Sigmoid colon (tissue), 7 donors: Measurements from ENCODE around the gene SPOPL. TPM values are rescaled to one million over a fixed set of nuclear protein-coding genes. Genes with fewer than 3 reads are reported as not detected.

Experiments used
- DNase-seq: peaks from one replicate; pipeline ENCODE4 v3.0.0-alpha.2; 2019
- H3K27ac ChIP-seq, 4 donors: fragments of 200-600 bp; sonication (generic); one replicate each; pipeline ENCODE4 v1.5.1; 2016 to 2019; ENCODE audit warnings: mild to moderate bottlenecking in 1 of 4
- H3K27me3 ChIP-seq, 3 donors: fragments of 200-600 bp; sonication (generic); one replicate each; pipeline ENCODE4 v1.5.1; 2019; ENCODE audit warnings: mild to moderate bottlenecking in 1 of 3
- H3K36me3 ChIP-seq, 4 donors: fragments of 200-600 bp; sonication (generic); one replicate each; pipeline ENCODE4 v1.5.1; 2016 to 2019
- H3K4me1 ChIP-seq, 4 donors: fragments of 200-600 bp; sonication (generic); one replicate each; pipeline ENCODE4 v1.5.1; 2017 to 2019
- H3K4me3 ChIP-seq, 4 donors: fragments of 200-600 bp; sonication (generic); one replicate each; pipeline ENCODE4 v1.5.1; 2017 to 2019; ENCODE audit warnings: mild to moderate bottlenecking in 2 of 4, moderate library complexity in 1 of 4
- H3K9me3 ChIP-seq, 4 donors: fragments of 200-600 bp in 3 of 4; sonication (generic) in 3 of 4; one replicate each; pipeline versions ENCODE4 v1.5.1 to v1.6.1; 2013 to 2019
- EP300 ChIP-seq, 4 donors: sonication (generic); formaldehyde crosslinking; IDR thresholded peaks; one replicate each; pipeline ENCODE4 v1.6.1; 2017; ENCODE audit warnings: antibody characterized with exemption in 4 of 4
- POLR2A ChIP-seq, 2 donors: fragments of 450-650 bp; IDR thresholded peaks; one replicate each; pipeline ENCODE4 v1.6.1; 2016; ENCODE audit warnings: antibody characterized with exemption in 2 of 2, mild to moderate bottlenecking in 2 of 2, moderate library complexity in 2 of 2
- POLR2AphosphoS5 ChIP-seq, 4 donors: sonication (generic); formaldehyde crosslinking; IDR thresholded peaks; one replicate each; pipeline ENCODE4 v1.6.1; 2017; ENCODE audit warnings: antibody characterized with exemption in 4 of 4
- WGBS, 2 donors: extraction: QIAGEN DNeasy Blood & Tissue Kit; methylation state at CpG; one replicate each; pipeline ENCODE4 v1.1.7; 2013; 5-methylcytosine and 5-hydroxymethylcytosine counted together
- intact Hi-C: fragments of 100-400 bp; cut with DNase I; formaldehyde crosslinking; loops from one replicate; pipeline ENCODE4 v1.15.1; 2023
- polyA plus RNA-seq, 3 donors: library from polyadenylated mRNA; stranded (reverse); fragments of 200-250 nt; gene quantifications; one replicate each; pipeline ENCODE4 v1.2.3, GENCODE V29; 2013
- total RNA-seq, 4 donors: library from RNA; depleted of rRNA; stranded (reverse); fragments of >200 nt; gene quantifications; one replicate each; pipeline ENCODE4 v1.1.0, GENCODE V29; 2016
- TF ChIP-seq, protein P1 (sequence below), 4 experiments: fragments of 450-650 bp in 3 of 4; fragments of 200-600 bp in 1 of 4; IDR thresholded peaks; one replicate each; pipeline ENCODE4 v1.5.1; 2016 to 2019; ENCODE audit warnings: antibody characterized with exemption in 4 of 4, mild to moderate bottlenecking in 3 of 4, moderate library complexity in 2 of 4
- donor health status: healthy with polysubstance abuse.
- donor health status: Bipolar disorder and iron deficiency.
- donor health status: healthy.

Gene SPOPL
- total and polyA plus RNA-seq, 7 donors = 8.6 to 43.3 (median 29.1) TPM

- Histone ChIP-seq H3K4me1 (no peaks in the 10 kb centered on the region), H3K27ac (no peak overlapping the region), H3K9me3 (no peaks in the 10 kb centered on the region), H3K27me3 (no peaks in the 10 kb centered on the region), H3K36me3 (peaks cover 0 to 71% (median 11%) of the 10 kb centered on the region in 4 donors), H3K4me3 (no peak overlapping the region)
- DNase-seq = no peak
- intact Hi-C loops = no loop called here
- TF ChIP-seq, protein P1, sequence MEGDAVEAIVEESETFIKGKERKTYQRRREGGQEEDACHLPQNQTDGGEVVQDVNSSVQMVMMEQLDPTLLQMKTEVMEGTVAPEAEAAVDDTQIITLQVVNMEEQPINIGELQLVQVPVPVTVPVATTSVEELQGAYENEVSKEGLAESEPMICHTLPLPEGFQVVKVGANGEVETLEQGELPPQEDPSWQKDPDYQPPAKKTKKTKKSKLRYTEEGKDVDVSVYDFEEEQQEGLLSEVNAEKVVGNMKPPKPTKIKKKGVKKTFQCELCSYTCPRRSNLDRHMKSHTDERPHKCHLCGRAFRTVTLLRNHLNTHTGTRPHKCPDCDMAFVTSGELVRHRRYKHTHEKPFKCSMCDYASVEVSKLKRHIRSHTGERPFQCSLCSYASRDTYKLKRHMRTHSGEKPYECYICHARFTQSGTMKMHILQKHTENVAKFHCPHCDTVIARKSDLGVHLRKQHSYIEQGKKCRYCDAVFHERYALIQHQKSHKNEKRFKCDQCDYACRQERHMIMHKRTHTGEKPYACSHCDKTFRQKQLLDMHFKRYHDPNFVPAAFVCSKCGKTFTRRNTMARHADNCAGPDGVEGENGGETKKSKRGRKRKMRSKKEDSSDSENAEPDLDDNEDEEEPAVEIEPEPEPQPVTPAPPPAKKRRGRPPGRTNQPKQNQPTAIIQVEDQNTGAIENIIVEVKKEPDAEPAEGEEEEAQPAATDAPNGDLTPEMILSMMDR (IDR thresholded peaks at IDR 0.05) = no peak
- WGBS, 2 donors = 72 to 88% methylated on average over 5 of the region's 5 CpGs
Observed at GRCh38 chr2:138564586-138565229, 63.1 kb downstream of the SPOPL start.

GRCh38 chr2:138565230-138565598 is 63.6 kb downstream of the SPOPL start:
- Histone ChIP-seq H3K4me3 (no peak overlapping the region), H3K36me3 (peaks cover 0 to 71% (median 11%) of the 10 kb centered on the region in 4 donors), H3K27me3 (no peaks in the 10 kb centered on the region), H3K27ac (no peak overlapping the region), H3K4me1 (no peaks in the 10 kb centered on the region), H3K9me3 (no peaks in the 10 kb centered on the region)
- no peak for DNase-seq
- intact Hi-C loops = no loop called here
- TF ChIP-seq POLR2A (IDR thresholded peaks at IDR 0.05) (no peak), POLR2AphosphoS5 (IDR thresholded peaks at IDR 0.05) (no peak), EP300 (IDR thresholded peaks at IDR 0.05) (no peak)
- TF ChIP-seq, protein P1 (IDR thresholded peaks at IDR 0.05) = no peak

DNA sequence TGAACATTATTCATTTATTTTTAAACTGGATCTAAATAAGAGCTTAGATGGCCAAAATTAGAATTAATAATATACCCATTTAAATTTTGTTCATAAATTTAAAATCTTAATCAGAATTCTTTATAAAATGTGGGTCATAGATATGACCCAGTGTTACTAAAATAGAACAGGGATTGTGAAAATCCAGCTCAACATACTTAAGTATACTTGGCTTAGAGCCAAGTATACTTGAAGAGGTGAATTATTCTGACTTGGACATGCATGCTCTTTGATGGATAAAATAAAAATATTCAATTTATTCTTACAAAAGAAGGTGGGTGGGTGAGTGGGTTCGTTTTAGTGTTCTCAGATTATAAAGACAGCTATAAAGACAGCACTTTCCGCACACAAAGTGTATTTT is 70.7 kb downstream of the SPOPL start:
- peaks cover 0 to 55% (median 4%) of the 10 kb centered on the region in 4 donors for H3K36me3 ChIP-seq
- intact Hi-C loops = loop anchor here (10.0 kb wide), 1 partner anchor 68 kb away; the partner anchor contains the start of gene SPOPL
- 92% methylated on average over 2 of the region's 2 CpGs for WGBS, 2 donors

GRCh38 chr2:138577066-138577465 is 75.5 kb downstream of the SPOPL start:
- DNase-seq = no peak
- Histone ChIP-seq H3K4me1 (no peaks in the 10 kb centered on the region), H3K4me3 (no peak overlapping the region), H3K27ac (no peak overlapping the region), H3K9me3 (peaks cover 0 to 8% (median 0%) of the 10 kb centered on the region in 4 donors), H3K27me3 (no peaks in the 10 kb centered on the region), H3K36me3 (peaks cover 0 to 37% (median 0%) of the 10 kb centered on the region in 4 donors)
- TF ChIP-seq, protein P1 (IDR thresholded peaks at IDR 0.05) = no peak
- TF ChIP-seq POLR2AphosphoS5 (IDR thresholded peaks at IDR 0.05) (no peak), POLR2A (IDR thresholded peaks at IDR 0.05) (no peak), EP300 (IDR thresholded peaks at IDR 0.05) (no peak)
- WGBS, 2 donors = 96 to 97% methylated on average over 2 of the region's 2 CpGs
- intact Hi-C loops = loop anchor here (10.0 kb wide), 1 partner anchor 72 kb away; the partner anchor contains the start of gene SPOPL

More for the DNA sequence above, 70.7 kb downstream of the SPOPL start:
- H3K4me3 ChIP-seq = no peak overlapping the region
- H3K27me3 ChIP-seq = no peaks in the 10 kb centered on the region
- DNase-seq = no peak
- TF ChIP-seq, protein P1 (IDR thresholded peaks at IDR 0.05) = no peak
- TF ChIP-seq EP300 (IDR thresholded peaks at IDR 0.05) (no peak), POLR2A (IDR thresholded peaks at IDR 0.05) (no peak), POLR2AphosphoS5 (IDR thresholded peaks at IDR 0.05) (no peak)
- no peaks in the 10 kb centered on the region for H3K4me1 ChIP-seq
- H3K9me3 ChIP-seq = no peaks in the 10 kb centered on the region
- H3K27ac ChIP-seq = no peak overlapping the region

DNA sequence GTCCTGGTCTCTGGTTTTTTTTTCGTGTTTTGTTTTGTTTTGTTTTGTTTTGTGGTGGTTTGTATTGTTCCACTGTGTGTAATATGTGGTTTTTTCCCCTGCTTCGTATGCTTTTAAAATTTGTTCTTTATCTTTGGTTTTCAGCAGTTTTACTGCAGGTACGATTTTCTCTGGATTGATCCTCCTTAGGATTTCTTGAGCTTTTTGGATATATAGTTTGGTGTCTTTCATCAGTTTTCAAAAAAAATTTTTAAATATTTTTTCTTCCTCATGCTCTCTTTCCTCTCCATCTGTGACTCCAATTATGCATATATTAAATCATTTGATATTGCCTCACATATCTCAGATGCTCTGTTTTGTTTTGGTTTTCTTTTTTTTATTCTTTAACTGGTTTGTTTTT is 78.0 kb downstream of the SPOPL start:
- H3K4me1 ChIP-seq = no peaks in the 10 kb centered on the region
- no peaks in the 10 kb centered on the region for H3K27me3 ChIP-seq
- 97 to 98% methylated on average over 3 of the region's 3 CpGs for WGBS, 2 donors
- no peak overlapping the region for H3K4me3 ChIP-seq
- peaks cover 0 to 8% (median 0%) of the 10 kb centered on the region in 4 donors for H3K9me3 ChIP-seq
- no peak for TF ChIP-seq POLR2A (IDR thresholded peaks at IDR 0.05)
- TF ChIP-seq, protein P1 (IDR thresholded peaks at IDR 0.05) = no peak
- no peak for TF ChIP-seq POLR2AphosphoS5 (IDR thresholded peaks at IDR 0.05)
- no peak for TF ChIP-seq EP300 (IDR thresholded peaks at IDR 0.05)
- H3K36me3 ChIP-seq = peaks cover 0 to 27% (median 2%) of the 10 kb centered on the region in 4 donors
- DNase-seq = no peak
- intact Hi-C loops = loop anchor here (10.0 kb wide), 1 partner anchor 75 kb away; the partner anchor contains the start of gene SPOPL
- H3K27ac ChIP-seq = no peak overlapping the region
